Astrocyte (in vitro differentiated cells and primary cell): ENCODE measurements around the gene TYSND1.

Experiments
- EZH2 ChIP-seq: IDR thresholded peaks from 2 replicates; pipeline ENCODE4 v1.6.1; 2012; ENCODE audit warnings: mild to moderate bottlenecking, low read length, inconsistent platforms; ENCODE audit not compliant: insufficient read depth
- TF ChIP-seq, protein P1 (sequence below): IDR thresholded peaks from 2 replicates; pipeline ENCODE4 v1.5.1; 2011; ENCODE audit warnings: low read depth, mild to moderate bottlenecking, inconsistent platforms, low read length, moderate library complexity; ENCODE audit not compliant: insufficient read depth

DNA sequence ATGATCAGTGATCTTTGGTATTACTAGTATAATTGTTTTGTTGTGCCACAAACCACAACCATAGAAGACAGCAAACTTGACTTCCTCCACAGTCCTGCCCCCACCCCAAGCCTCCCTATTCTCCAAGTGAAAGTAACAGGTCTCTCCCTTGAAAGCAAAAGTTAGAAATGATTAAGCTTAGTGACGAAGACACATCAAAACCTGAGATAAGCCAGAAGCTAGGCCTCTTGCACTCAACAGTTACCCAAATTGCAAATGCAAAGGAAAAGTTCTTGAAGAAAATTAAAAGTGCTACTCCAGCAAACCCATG, 16.3 kb upstream of the TYSND1 start:
- TF ChIP-seq, protein P1, sequence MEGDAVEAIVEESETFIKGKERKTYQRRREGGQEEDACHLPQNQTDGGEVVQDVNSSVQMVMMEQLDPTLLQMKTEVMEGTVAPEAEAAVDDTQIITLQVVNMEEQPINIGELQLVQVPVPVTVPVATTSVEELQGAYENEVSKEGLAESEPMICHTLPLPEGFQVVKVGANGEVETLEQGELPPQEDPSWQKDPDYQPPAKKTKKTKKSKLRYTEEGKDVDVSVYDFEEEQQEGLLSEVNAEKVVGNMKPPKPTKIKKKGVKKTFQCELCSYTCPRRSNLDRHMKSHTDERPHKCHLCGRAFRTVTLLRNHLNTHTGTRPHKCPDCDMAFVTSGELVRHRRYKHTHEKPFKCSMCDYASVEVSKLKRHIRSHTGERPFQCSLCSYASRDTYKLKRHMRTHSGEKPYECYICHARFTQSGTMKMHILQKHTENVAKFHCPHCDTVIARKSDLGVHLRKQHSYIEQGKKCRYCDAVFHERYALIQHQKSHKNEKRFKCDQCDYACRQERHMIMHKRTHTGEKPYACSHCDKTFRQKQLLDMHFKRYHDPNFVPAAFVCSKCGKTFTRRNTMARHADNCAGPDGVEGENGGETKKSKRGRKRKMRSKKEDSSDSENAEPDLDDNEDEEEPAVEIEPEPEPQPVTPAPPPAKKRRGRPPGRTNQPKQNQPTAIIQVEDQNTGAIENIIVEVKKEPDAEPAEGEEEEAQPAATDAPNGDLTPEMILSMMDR, result no peak
- TF ChIP-seq EZH2, result no peak
